Measurements from ENCODE around the gene RHCE. TPM values are rescaled to one million over a fixed set of nuclear protein-coding genes. Genes with fewer than 3 reads are reported as not detected.
"Not testable (repeated sequence)": the region's sequence is repeated elsewhere in the genome, so short reads cannot be mapped to it uniquely, and the experiment has no call there.

The RHCE gene
- polyA plus RNA-seq, 2 donors: 0.20 to 0.73 TPM

- H3K27me3 ChIP-seq (ENCODE audit: control insufficient read depth in 1 of 2, insufficient read depth in 2 of 2, low read length in 2 of 2); H3K27ac ChIP-seq (ENCODE audit: low read depth in 2 of 2, low read length in 1 of 2); H3K9me3 ChIP-seq (ENCODE audit: control insufficient read depth in 2 of 2, insufficient read depth in 1 of 2, low read depth in 1 of 2, low read length in 1 of 2); H3K4me3 ChIP-seq (ENCODE audit: low read depth in 1 of 2, low read length in 2 of 2); H3K36me3 ChIP-seq (ENCODE audit: control insufficient read depth in 2 of 2, insufficient read depth in 2 of 2, low read length in 1 of 2); H3K4me1 ChIP-seq (ENCODE audit: control insufficient read depth in 2 of 2, insufficient read depth in 2 of 2, low read length in 1 of 2): not testable (repeated sequence)
These were observed 107.7 kb downstream of the RHCE start for GRCh38 chr1:25312806-25313470.

Other genes with a start within 250 kb of the RHCE start
- 10 to 100 TPM; 42.3 to 49.2 TPM for gene SYF2, start 188.3 kb downstream of the RHCE start, polyA plus RNA-seq
- 100 to 1,000 TPM in 1 of 2 donors, 10 to 100 TPM in 1; 45.2 to 264 TPM for gene RSRP1, start 173.4 kb downstream of the RHCE start, polyA plus RNA-seq
- gene RHD, start 148.3 kb downstream of the RHCE start, polyA plus RNA-seq: not detected
- gene TMEM50A, start 82.5 kb downstream of the RHCE start, polyA plus RNA-seq: 10 to 100 TPM; 60.1 to 75.8 TPM
- gene MACO1, start 10.1 kb upstream of the RHCE start, polyA plus RNA-seq: 10 to 100 TPM; 16.1 to 23.3 TPM
- 10 to 100 TPM; 11.0 to 12.5 TPM for gene LDLRAP1, start 122.8 kb upstream of the RHCE start, polyA plus RNA-seq
- 1 to 10 TPM; 2.4 to 3.7 TPM for gene MAN1C1, start 196.0 kb upstream of the RHCE start, polyA plus RNA-seq